ENCODE results near the gene TLL2. TPM values are rescaled to one million over a fixed set of nuclear protein-coding genes. Genes with fewer than 3 reads are reported as not detected.
A peak's percentile ranks its signal among the peaks of the same experiment; 100 is the strongest.

TLL2 gene
- total RNA-seq, 1 donor from 2014 or later = 2.8 TPM

GRCh38 chr10:96496281-96496925 lies 17.3 kb downstream of the TLL2 start:
- H3K36me3 ChIP-seq (ENCODE audit: control insufficient read depth, insufficient read depth, low read length) = no peaks in the 10 kb centered on the region
- TF ChIP-seq, protein P1, sequence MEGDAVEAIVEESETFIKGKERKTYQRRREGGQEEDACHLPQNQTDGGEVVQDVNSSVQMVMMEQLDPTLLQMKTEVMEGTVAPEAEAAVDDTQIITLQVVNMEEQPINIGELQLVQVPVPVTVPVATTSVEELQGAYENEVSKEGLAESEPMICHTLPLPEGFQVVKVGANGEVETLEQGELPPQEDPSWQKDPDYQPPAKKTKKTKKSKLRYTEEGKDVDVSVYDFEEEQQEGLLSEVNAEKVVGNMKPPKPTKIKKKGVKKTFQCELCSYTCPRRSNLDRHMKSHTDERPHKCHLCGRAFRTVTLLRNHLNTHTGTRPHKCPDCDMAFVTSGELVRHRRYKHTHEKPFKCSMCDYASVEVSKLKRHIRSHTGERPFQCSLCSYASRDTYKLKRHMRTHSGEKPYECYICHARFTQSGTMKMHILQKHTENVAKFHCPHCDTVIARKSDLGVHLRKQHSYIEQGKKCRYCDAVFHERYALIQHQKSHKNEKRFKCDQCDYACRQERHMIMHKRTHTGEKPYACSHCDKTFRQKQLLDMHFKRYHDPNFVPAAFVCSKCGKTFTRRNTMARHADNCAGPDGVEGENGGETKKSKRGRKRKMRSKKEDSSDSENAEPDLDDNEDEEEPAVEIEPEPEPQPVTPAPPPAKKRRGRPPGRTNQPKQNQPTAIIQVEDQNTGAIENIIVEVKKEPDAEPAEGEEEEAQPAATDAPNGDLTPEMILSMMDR (IDR thresholded peaks at IDR 0.05; ENCODE audit: insufficient read depth, low read length, poor library complexity, severe bottlenecking) = no peak
- no peaks in the 10 kb centered on the region for H3K27me3 ChIP-seq (ENCODE audit: control insufficient read depth, insufficient read depth, low read length)
- no peak overlapping the region for H3K4me3 ChIP-seq (ENCODE audit: low read depth, low read length)
- DNase-seq (ENCODE audit: low read depth) = no peak

DNA sequence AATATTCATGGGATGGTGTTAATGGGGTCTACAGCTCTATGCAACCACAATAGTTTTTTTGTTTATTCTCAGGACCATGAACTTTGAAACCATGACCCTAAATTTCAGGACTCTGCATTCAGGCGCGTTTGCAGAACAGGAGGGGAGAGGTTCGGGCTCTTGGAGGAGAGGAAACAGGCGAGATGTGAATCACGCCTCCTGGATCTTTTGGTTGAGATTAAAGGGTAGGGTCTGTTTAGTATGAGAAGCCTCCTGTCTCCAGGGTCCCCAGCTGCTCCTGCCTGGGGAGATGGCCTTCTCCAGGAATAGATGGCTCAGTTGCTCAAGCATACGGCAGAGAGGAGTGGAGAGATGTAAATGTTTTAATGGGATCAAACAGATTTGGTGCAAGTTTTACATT lies 18.2 kb downstream of the TLL2 start:
- H3K27me3 ChIP-seq (ENCODE audit: control insufficient read depth, insufficient read depth, low read length) = no peaks in the 10 kb centered on the region
- TF ChIP-seq, protein P1 (IDR thresholded peaks at IDR 0.05; ENCODE audit: insufficient read depth, low read length, poor library complexity, severe bottlenecking) = no peak
- no peaks in the 10 kb centered on the region for H3K36me3 ChIP-seq (ENCODE audit: control insufficient read depth, insufficient read depth, low read length)
- H3K4me3 ChIP-seq (ENCODE audit: low read depth, low read length) = no peak overlapping the region
- DNase-seq (ENCODE audit: low read depth) = no peak

DNA sequence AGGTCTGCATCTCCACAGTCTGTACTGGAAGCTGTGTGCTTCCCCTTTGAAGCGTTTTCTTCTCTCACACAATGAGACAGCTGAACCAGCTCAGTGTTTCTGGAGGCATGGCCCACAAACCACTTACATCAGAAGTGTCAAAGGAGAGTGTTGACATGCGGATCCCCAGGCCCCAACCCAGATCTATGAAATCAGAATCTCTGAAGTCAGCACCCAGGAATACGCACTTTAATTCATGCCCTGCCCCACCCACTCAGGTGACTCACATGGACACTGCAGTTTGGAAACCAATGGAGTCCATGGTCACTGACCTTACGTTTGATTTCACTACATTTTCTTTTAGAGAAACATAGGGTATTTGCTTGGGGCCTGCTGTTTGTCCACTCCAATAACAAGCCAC lies 19.0 kb downstream of the TLL2 start:
- TF ChIP-seq, protein P1 (IDR thresholded peaks at IDR 0.05; ENCODE audit: insufficient read depth, low read length, poor library complexity, severe bottlenecking) = no peak
- DNase-seq (ENCODE audit: low read depth) = no peak
- Histone ChIP-seq H3K4me3 (ENCODE audit: low read depth, low read length) (no peak overlapping the region), H3K36me3 (ENCODE audit: control insufficient read depth, insufficient read depth, low read length) (no peaks in the 10 kb centered on the region), H3K27me3 (ENCODE audit: control insufficient read depth, insufficient read depth, low read length) (no peaks in the 10 kb centered on the region)

DNA sequence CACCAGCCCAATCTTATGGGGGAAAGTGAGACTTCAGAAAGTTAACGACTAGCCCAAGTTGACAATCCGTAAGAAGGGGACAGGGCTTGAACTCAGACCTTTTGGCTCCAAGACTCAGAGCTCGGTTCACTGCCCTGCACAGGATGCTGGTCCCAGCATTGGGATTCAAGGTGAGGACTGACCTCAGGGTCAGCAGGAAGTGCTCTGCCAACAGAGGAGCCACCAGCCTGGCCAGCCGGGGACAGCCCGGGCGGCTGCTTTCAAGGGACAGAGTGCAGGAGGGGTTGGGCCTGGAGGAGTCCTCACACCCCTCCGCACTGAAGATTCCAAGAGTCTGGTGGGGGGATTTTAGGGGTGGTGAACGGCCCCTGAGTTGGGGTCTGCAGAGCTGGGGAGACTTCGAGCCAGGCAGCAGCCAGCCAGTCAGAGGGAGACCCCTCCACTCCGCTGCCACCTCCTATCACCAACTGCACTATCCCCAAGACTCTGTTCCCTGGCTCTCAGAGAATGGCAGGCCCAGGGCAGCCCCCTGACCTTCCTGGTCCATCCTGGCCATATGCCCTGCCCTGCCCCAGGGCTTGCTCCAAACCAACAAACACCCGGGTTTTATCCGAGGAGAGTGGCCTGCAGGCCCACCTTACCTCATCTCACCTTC lies 19.7 kb downstream of the TLL2 start:
- DNase-seq (ENCODE audit: low read depth) = no peak
- Histone ChIP-seq H3K36me3 (ENCODE audit: control insufficient read depth, insufficient read depth, low read length) (no peaks in the 10 kb centered on the region), H3K27me3 (ENCODE audit: control insufficient read depth, insufficient read depth, low read length) (no peaks in the 10 kb centered on the region), H3K4me3 (ENCODE audit: low read depth, low read length) (no peak overlapping the region)
- TF ChIP-seq, protein P1 (IDR thresholded peaks at IDR 0.05; ENCODE audit: insufficient read depth, low read length, poor library complexity, severe bottlenecking) = no peak

DNA sequence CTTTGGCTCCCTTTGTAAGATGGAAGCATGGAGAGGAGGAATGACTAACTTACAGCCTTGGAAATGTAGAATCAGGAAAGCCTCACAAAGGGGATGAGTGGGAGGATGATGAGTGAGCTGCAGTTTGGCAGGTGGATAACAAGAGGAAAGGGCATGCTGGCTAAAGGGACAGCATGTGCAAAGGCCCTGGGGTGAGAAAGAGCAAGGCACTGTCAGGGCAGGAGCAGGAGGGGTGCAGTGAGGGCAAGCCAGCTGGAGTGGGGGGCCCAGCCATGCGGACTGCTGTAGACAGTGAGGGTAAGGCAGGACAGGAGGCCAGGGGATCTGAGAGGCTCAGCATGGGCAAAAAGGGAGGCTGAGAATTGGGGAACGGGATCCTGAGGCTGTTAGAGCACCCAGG lies 20.5 kb downstream of the TLL2 start:
- TF ChIP-seq, protein P1 (IDR thresholded peaks at IDR 0.05; ENCODE audit: insufficient read depth, low read length, poor library complexity, severe bottlenecking) = no peak
- no peaks in the 10 kb centered on the region for H3K36me3 ChIP-seq (ENCODE audit: control insufficient read depth, insufficient read depth, low read length)
- no peak for DNase-seq (ENCODE audit: low read depth)
- no peaks in the 10 kb centered on the region for H3K27me3 ChIP-seq (ENCODE audit: control insufficient read depth, insufficient read depth, low read length)
- no peak overlapping the region for H3K4me3 ChIP-seq (ENCODE audit: low read depth, low read length)

DNA sequence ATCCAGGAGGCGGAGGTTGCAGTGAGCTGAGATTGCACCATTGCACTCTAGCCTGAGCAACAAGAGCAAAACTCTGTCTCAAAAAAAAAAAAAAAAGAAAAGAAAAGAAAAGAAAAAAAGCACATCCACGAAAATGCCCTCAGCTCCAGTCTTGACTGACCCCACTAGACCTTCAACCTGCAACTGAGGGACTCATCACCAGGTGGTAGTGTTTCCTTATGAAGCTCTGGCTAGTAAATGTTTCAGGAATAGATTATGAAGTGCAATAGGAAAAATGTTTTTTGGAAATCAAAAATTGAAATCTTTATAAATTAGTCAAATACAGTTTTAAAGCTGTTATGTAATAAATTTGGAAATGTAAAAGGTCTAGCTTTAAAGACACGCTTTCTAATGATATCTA lies 22.4 kb downstream of the TLL2 start:
- Histone ChIP-seq H3K4me3 (ENCODE audit: low read depth, low read length) (no peak overlapping the region), H3K36me3 (ENCODE audit: control insufficient read depth, insufficient read depth, low read length) (no peaks in the 10 kb centered on the region), H3K27me3 (ENCODE audit: control insufficient read depth, insufficient read depth, low read length) (no peaks in the 10 kb centered on the region)
- no peak for DNase-seq (ENCODE audit: low read depth)
- TF ChIP-seq, protein P1 (IDR thresholded peaks at IDR 0.05; ENCODE audit: insufficient read depth, low read length, poor library complexity, severe bottlenecking) = peak; percentile 33
